GM21825 (cell line): ENCODE data around the gene PYROXD2.
"Not testable (repeated sequence)": the region's sequence is repeated elsewhere in the genome, so short reads cannot be mapped to it uniquely, and the experiment has no call there.

Experiments used
- ATAC-seq: cut with Tn5 transposase; IDR thresholded peaks from one replicate; pipeline ENCODE4 v1.9.1; 2021; ENCODE audit warnings: mild to moderate bottlenecking, moderate library complexity; ENCODE audit not compliant: unreplicated experiment

PYROXD2 gene

GRCh38 chr10:98396096-98397063 is 18.6 kb downstream of the PYROXD2 start:
- no peak for ATAC-seq

DNA sequence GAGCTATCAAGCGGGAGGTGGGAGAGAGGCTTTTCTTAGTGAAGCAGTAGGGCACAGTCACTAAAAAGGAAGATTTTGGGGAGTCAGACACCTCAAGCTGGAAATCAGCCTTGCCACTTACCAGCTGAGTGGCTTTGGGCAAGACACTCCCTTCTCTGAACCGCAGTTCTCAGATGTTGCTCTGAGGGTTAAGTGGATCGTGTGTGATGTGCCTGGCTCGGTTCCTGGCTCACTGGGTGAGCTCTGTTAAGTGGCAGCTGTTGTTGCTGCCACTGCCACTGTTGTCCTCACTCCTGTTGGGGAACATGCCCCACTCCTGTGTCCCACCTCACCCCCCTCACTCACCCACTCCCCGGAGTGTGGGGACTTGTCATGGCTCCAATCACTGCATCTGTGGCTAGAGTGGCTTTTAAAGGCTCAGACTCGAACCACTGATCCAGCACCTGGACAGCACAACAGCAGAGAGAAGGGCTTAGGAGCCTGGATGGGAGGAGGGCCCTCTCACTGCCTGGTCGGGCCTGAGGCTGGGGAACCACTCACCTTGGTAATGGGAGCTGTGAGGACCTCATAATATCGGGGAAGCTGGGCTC is 20.0 kb downstream of the PYROXD2 start:
- no peak for ATAC-seq

GRCh38 chr10:98391578-98391991 is 23.4 kb downstream of the PYROXD2 start:
- no peak for ATAC-seq

GRCh38 chr10:98391065-98391464 is 23.9 kb downstream of the PYROXD2 start:
- ATAC-seq, result no peak

GRCh38 chr10:98390406-98390805 is 24.6 kb downstream of the PYROXD2 start:
- ATAC-seq, result no peak

- ATAC-seq, result no peak
These were observed 25.6 kb downstream of the PYROXD2 start for GRCh38 chr10:98389398-98389797.

DNA sequence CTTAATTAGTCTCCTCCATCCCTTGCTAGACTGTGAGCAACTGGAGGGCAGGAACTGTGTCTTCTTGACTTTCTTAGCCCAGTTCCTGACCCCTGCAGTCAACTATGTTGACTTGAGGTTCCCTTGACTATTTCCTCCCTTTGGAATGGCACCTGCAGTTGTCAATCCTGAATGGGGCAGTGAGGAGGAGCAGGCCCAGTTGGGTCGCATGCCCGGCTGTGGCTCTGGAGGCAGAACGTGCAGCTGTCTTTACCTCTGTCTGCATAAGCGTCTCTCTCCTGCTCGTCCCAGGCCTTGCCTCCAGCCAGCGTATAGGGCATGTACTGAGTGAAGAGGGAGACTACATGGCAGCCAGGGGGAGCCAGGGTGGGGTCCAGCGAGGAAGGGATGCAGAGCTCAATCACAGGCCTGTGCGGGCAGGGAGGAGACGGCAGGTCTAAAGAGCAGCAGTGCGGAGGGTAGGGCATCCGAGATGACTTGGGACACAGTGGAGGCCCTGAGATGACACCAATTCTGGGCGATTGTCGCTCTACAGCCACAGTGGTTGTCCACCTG is 26.8 kb downstream of the PYROXD2 start:
- no peak for ATAC-seq

GRCh38 chr10:98384531-98385133 is 30.4 kb downstream of the PYROXD2 start:
- no peak for ATAC-seq

GRCh38 chr10:98383869-98384268 is 31.1 kb downstream of the PYROXD2 start:
- no peak for ATAC-seq

DNA sequence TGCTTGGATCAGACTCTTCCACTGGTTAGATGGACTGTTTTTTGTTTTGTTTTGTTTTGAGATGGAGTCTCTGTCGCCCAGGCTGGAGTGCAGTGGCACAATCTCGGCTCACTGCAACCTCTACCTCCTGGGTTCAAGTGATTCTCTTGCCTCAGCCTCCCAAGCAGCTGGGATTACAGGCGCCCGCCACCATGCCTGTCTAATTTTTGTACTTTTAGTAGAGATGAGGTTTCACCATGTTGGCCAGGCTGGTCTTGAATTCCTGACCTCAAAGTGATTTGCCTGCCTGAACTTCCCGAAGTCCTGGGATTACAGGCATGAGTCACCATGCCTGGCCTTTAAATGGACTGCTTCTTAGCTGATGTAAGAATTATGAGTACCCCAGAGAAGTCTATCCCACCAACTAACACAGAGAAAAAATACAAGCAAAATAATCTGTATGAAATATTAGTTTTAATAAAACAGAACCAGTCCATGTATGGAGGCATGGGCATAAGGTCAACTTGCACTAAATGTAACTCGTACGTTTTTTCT is 31.8 kb downstream of the PYROXD2 start:
- not testable (repeated sequence) for ATAC-seq

GRCh38 chr10:98382691-98383101 is 32.3 kb downstream of the PYROXD2 start:
- ATAC-seq, result no peak

DNA sequence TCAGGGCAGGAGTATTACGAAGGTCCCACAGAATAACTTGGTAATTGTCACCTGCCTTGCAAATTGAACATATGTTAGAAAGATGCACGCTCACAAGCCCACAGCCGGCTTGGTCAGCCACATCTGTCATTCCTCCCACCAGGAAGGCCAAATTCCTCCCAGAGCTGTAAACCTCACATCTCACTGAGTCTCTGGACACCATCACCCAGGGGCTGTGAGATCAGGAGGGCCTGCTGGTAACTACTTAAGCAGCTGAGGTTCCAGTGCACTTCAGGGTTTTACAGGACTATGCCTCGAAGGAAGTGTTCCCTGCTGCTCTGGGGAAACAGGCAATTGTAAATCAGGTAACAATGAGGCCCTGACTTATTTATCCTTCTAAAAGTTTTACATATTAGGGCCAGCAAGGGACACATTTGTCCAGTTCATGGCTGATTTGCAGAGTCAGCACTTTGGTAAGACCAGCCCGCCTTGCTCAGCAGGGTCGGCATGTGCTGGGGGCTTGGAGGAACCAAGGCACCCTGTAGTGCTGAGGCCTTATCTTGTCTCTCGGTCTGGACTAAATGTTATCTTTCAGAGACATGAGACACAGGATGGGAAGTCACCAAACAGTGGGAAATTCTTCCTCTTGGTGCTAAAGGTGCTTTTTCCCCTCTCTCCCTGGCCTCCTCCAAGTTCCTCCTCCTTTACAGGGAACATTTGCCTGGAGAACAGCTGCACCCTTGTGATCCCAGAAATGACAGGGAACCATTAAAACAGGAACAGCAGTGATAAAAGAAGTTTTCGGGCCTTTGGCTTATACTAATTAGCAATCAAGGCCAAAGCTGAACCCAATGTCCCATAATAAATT is 34.3 kb downstream of the PYROXD2 start:
- ATAC-seq, result no peak

GRCh38 chr10:98378722-98379121 is 36.3 kb downstream of the PYROXD2 start:
- ATAC-seq, result no peak

- no peak for ATAC-seq
These were observed 37.4 kb downstream of the PYROXD2 start for GRCh38 chr10:98377536-98377935.

- ATAC-seq, result no peak
These were observed 38.0 kb downstream of the PYROXD2 start for GRCh38 chr10:98377001-98377400.

GRCh38 chr10:98376485-98376884 is 38.5 kb downstream of the PYROXD2 start:
- no peak for ATAC-seq

GRCh38 chr10:98374217-98374985 is 40.6 kb downstream of the PYROXD2 start:
- ATAC-seq, result no peak

DNA sequence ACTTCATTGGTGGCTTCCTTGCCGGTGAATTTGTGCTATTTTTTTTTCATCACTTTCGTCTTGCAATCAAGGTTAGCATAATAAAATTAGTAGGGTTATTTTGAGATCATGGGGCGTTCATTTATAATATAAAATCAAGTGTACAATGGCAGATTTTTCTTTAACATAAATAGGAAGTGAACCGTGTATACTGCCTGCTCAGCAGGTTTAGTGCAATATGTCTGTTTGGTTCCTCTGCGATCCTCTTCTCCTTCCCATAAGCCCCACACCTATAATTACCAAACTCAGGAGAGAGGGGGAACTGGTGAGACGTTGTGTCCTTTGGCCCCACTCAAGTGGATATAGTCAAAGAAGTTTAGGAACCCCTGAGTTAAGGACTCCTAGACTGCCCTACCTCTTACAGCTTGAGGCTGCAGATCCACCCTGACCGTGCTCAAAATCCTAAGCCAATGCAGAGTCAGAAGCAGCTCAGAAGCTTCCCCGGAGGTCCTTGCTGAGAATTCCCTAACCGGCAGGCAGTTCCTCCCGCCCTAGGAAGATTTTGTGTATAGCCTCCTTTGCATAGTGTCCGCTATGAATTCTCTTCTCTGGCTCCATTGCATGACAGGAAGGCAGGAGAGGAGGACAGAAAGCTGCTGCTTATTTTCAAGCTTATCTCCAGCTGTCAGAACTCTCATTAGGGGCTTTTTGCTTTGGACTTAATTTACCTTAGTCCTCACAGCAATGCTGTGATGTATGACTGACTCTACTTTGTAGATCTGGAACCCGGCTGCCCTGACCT is 41.5 kb downstream of the PYROXD2 start:
- ATAC-seq, result no peak
